NOMO-1 treated with dmso at 0.1 percent for 144 hours (cell line): ENCODE measurements around the gene PRR9.
A peak's percentile ranks its signal among the peaks of the same experiment; 100 is the strongest.

Experiments
- DNase-seq: peaks from one replicate; lab custom pipeline; 2025; ENCODE audit not compliant: unreplicated experiment; lab: John Stamatoyannopoulos, UW

Gene PRR9

GRCh38 chr1:153229076-153229829 is 11.9 kb downstream of the PRR9 start:
- DNase-seq, result peak; percentile 8

GRCh38 chr1:153231363-153231762 is 14.0 kb downstream of the PRR9 start:
- DNase-seq, result no peak

- peak; percentile 53 for DNase-seq
Observed at GRCh38 chr1:153231785-153232184, 14.4 kb downstream of the PRR9 start.

GRCh38 chr1:153232553-153232952 is 15.2 kb downstream of the PRR9 start:
- DNase-seq, result peak; percentile 64

GRCh38 chr1:153233448-153233847 is 16.1 kb downstream of the PRR9 start:
- DNase-seq, result peak; percentile 64

GRCh38 chr1:153238527-153238926 is 21.1 kb downstream of the PRR9 start:
- no peak for DNase-seq

- no peak for DNase-seq
Observed at GRCh38 chr1:153242160-153242559, 24.8 kb downstream of the PRR9 start.

- no peak for DNase-seq
Observed at GRCh38 chr1:153245466-153245865, 28.1 kb downstream of the PRR9 start.

GRCh38 chr1:153246018-153246417 is 28.6 kb downstream of the PRR9 start:
- DNase-seq, result no peak

- DNase-seq, result no peak
Observed at GRCh38 chr1:153246825-153247224, 29.4 kb downstream of the PRR9 start.

GRCh38 chr1:153248176-153248879 is 30.9 kb downstream of the PRR9 start:
- DNase-seq, result no peak

GRCh38 chr1:153250166-153250565 is 32.8 kb downstream of the PRR9 start:
- DNase-seq, result no peak

GRCh38 chr1:153251087-153251486 is 33.7 kb downstream of the PRR9 start:
- DNase-seq, result no peak

GRCh38 chr1:153251562-153251961 is 34.2 kb downstream of the PRR9 start:
- DNase-seq, result no peak

- no peak for DNase-seq
Observed at GRCh38 chr1:153251988-153252387, 34.6 kb downstream of the PRR9 start.

GRCh38 chr1:153253076-153253475 is 35.7 kb downstream of the PRR9 start:
- DNase-seq, result no peak

GRCh38 chr1:153253693-153254092 is 36.3 kb downstream of the PRR9 start:
- DNase-seq, result no peak

GRCh38 chr1:153259387-153259786 is 42.0 kb downstream of the PRR9 start, which contains the start of gene LORICRIN:
TSS of gene LORICRIN (plus strand) at chr1:153259687. CDS start at chr1:153260950, 1,263 bp downstream.
- no peak for DNase-seq

GRCh38 chr1:153260585-153261280 is 43.3 kb downstream of the PRR9 start:
- DNase-seq, result no peak

- DNase-seq, result no peak
Observed at GRCh38 chr1:153261281-153262069, 44.1 kb downstream of the PRR9 start.

- DNase-seq, result no peak
Observed at GRCh38 chr1:153262070-153262366, 44.6 kb downstream of the PRR9 start.
